Heart left ventricle (tissue), 13 donors: ENCODE data around the gene SCUBE2.

Source experiments
- POLR2A ChIP-seq, 2 donors: fragments of 450-650 bp; IDR thresholded peaks; one replicate each; pipeline ENCODE4 v1.6.1; 2017; ENCODE audit warnings: antibody characterized with exemption in 2 of 2, mild to moderate bottlenecking in 2 of 2, moderate library complexity in 2 of 2
- TF ChIP-seq, protein P1 (sequence below), 12 donors: fragments of 200-600 bp; sonication (generic) in 4 of 12; IDR thresholded peaks; one replicate each; pipeline versions ENCODE4 v1.5.0 to v1.8.0; 2018 to 2022; ENCODE audit warnings: antibody characterized with exemption in 12 of 12, mild to moderate bottlenecking in 5 of 12
- donor health status: ischemic (EF 13 %, LVEDD 7.1; RV severe dilation, severe dysfunction).
- donor health status: DM: no; HTN: yes; CAD: no.
- donor health status: DM: no; HTN: no; CAD: no.
- donor health status: ischemic (EF 25% LVEDD 6.9; RV normal size, moderate dysfunction).
- donor health status: ischemic (EF 25% LVEDD 5.7; RV mildly dilated, moderate dysfunction).
- donor health status: ischemic (EF 35%, LVEDD 5.7; RV mildly dilated, moderate dysfunction).
- donor health status: nonischemic (EF 11% LVEDD 7.7; RV severe dilation, severe dysfunction).
- donor health status: DM: yes; HTN: yes; CAD: no.
- donor health status: PGD.
- donor health status: ischemic (EF 29% LVEDD 5.4; RV normal size, mild dysfunction).
- donor health status: nonischemic (EF 23%, LVEDD 6.1; RV moderate dilation, normal function).

- TF ChIP-seq, protein P1, sequence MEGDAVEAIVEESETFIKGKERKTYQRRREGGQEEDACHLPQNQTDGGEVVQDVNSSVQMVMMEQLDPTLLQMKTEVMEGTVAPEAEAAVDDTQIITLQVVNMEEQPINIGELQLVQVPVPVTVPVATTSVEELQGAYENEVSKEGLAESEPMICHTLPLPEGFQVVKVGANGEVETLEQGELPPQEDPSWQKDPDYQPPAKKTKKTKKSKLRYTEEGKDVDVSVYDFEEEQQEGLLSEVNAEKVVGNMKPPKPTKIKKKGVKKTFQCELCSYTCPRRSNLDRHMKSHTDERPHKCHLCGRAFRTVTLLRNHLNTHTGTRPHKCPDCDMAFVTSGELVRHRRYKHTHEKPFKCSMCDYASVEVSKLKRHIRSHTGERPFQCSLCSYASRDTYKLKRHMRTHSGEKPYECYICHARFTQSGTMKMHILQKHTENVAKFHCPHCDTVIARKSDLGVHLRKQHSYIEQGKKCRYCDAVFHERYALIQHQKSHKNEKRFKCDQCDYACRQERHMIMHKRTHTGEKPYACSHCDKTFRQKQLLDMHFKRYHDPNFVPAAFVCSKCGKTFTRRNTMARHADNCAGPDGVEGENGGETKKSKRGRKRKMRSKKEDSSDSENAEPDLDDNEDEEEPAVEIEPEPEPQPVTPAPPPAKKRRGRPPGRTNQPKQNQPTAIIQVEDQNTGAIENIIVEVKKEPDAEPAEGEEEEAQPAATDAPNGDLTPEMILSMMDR (IDR thresholded peaks at IDR 0.05) = no peak
- no peak for TF ChIP-seq POLR2A (IDR thresholded peaks at IDR 0.05)
Measured at GRCh38 chr11:9089061-9089460, 2.3 kb downstream of the SCUBE2 start.
